Mammary epithelial cell (primary cell): Measurements from ENCODE around the gene KIFBP.
"Not testable (repeated sequence)": the region's sequence is repeated elsewhere in the genome, so short reads cannot be mapped to it uniquely, and the experiment has no call there.

Source experiments
- CTCF ChIP-seq, 2 donors: IDR thresholded peaks in 1 of 2; conservative IDR thresholded peaks in 1 of 2; 2 replicates each; pipeline ENCODE4 v1.5.1; 2011 to 2012; ENCODE audit warnings: inconsistent platforms in 2 of 2, low read length in 2 of 2, mild to moderate bottlenecking in 2 of 2, control low read depth in 1 of 2, low read depth in 1 of 2; ENCODE audit not compliant: insufficient read depth in 1 of 2; ENCODE audit errors: extremely low read depth in 1 of 2
- EZH2 ChIP-seq: IDR thresholded peaks from 2 replicates; pipeline ENCODE4 v1.6.1; 2012; ENCODE audit warnings: low read length, inconsistent platforms, borderline replicate concordance

- not testable (repeated sequence) for TF ChIP-seq CTCF (conservative IDR thresholded peaks at IDR 0.05 in 1 of 2, IDR thresholded peaks at IDR 0.05 in 1 of 2; ENCODE audit: extremely low read depth in 1 of 2, insufficient read depth in 1 of 2, low read depth in 1 of 2, low read length in 2 of 2); EZH2
Measured at GRCh38 chr10:69040904-69041303, 52.3 kb downstream of the KIFBP start.
